HG02973 (cell line): Measurements from ENCODE around the gene SORCS2.
"Not testable (repeated sequence)": the region's sequence is repeated elsewhere in the genome, so short reads cannot be mapped to it uniquely, and the experiment has no call there.

ENCODE experiments used
- ATAC-seq: cut with Tn5 transposase; IDR thresholded peaks from one replicate; pipeline ENCODE4 v1.9.1; 2021; ENCODE audit warnings: moderate library complexity; ENCODE audit not compliant: unreplicated experiment

SORCS2 gene

DNA sequence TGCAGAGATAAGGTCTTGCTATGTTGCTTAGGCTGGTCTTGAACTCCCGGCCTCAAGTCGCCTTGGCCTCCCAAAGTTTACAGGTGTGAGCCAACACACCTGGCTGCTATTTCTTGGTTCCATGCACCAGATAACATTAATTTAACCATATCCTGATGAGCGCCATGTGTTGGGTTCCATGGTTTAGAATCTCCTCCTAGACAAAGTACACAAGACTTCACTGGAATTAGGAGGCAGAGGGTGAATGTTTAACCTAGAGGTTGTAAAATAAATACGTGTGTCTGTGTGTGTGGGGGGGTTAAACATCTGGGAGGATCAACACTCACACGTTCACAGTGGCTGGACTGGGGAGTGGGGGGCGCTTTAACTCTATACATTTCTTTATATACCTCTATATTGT lies 32.4 kb upstream of the SORCS2 start:
- no peak for ATAC-seq

DNA sequence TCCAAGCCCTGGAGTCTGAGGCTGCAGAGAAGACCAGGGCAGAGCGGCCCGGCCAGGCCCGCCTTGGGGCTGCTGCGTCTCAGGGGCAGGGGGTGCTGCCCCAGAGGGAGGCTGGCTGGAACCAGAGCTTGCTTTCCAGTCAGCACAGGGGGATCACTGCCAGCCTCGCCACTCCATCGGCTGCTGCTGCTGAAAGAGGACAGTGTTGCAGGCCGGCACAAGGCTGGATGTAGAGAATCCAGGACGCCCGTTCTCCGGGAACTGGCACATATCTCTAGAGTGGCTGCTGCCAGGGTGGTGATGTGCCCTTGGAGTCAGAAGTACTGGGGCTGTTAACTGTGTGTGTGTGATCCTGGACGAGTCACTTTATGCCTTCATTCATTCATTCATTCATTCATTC lies 31.9 kb upstream of the SORCS2 start:
- no peak for ATAC-seq

DNA sequence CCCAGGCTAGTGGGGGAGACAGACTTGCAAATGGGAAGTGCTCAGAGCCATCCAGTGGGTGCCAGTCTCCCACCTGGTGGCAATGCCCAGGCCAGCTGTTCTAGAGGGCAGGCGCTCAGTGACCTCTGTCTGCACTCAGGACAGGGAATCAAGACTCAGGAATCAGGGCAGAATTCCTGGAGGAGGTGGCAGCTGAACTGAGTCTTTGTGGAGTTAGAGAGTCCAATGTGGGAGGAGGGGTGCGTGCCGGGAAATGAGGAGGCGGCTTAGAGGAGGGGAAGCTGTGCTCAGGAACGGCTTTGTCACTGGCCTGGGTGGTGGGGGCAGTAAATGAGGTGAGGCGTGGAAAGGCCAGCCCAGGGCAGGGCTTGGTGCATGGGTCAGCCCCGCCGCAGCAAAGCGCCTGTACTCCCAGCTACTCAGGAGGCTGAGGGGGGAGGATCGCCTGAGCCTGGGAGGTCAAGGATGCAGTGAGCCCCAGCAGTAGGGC lies 31.3 kb upstream of the SORCS2 start:
- no peak for ATAC-seq

DNA sequence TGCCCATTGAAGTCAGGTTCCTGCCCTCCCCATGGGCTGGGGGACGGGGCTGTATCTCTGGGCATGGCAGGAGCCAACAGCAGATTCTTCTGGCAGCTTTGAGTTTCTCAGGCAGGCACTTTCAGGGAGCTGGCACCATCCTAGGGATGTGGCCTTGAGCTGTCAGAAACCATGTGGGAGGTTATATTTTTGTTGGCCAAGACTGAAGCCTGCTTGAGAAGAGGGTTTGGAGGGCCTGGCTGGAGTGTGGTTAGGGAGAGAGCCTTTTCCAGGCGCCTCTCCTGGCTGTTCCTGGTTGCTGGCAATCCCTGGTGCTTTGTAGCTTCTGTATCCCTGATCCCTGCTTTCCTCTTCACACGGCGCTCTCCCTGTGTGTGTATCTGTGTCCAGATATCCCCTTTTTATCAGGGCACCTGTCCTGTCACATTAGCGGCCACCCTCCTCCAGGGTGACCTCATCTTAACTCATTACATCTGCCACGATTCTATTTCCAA lies 30.6 kb upstream of the SORCS2 start:
- no peak for ATAC-seq

DNA sequence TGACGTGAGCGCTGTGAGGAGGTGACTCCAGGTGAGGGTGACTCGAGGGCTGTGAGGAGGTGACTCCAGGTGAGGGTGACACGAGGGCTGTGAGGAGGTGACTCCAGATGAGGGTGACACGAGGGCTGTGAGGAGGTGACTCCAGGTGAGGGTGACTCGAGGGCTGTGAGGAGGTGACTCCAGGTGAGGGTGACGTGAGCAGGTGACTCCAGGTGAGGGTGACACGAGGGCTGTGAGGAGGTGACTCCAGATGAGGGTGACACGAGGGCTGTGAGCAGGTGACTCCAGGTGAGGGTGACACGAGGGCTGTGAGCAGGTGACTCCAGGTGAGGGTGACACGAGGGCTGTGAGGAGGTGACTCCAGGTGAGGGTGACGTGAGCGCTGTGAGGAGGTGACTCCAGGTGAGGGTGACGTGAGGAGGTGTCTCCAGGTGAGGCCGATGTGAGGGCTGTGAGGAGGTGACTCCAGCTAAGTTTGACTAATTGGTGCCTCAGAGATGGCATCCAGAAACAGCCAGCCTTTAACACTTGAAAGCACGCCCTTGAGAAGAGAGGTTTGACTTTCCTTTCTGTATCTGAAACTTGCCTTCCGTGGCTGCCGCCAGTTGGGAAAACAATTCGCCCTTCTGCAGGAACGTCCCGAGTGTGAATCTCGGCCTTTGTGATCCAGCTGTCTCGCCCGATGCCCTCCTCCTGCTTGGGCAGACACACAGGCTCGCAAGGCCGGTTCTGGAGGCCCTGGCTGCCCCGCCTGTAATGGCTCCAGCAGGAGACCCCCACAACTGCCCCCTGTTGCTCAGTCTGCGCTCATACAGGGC lies 27.1 kb upstream of the SORCS2 start:
- not testable (repeated sequence) for ATAC-seq

DNA sequence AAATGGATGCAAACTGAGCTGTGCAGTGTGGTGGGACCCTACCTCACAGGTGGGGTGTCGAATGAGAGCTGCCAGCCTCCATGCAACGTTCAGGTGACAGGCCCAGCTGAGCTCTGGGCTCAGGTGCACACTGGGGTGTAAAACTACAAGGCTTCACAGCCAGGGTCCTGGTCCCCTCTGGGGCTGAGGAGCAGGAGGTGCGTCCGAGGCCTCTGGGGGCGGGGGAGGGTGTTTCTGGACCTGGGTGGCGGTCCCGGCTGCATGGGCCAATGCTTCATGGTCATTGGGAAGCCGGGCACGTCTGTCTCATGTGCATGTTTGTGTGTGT lies 26.5 kb upstream of the SORCS2 start:
- no peak for ATAC-seq

DNA sequence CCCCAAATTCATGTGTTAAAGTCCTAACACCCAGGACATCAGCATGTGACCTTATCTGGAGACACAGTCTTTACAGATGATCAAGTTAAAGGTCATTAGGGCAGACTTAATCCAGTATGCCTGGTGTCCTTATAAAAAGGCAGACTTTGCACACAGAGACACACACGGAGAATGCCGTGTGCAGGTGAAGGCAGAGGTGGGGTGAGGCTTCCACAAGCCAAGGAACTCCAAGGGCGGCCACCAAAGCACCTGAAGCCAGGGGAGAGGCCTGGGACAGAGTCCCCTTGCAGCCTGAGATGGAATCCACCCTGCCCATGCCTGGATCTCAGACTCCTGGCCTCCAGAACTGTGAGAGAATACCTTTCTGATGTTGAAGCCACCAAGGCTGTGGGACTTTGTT lies 26.1 kb upstream of the SORCS2 start:
- ATAC-seq = no peak

DNA sequence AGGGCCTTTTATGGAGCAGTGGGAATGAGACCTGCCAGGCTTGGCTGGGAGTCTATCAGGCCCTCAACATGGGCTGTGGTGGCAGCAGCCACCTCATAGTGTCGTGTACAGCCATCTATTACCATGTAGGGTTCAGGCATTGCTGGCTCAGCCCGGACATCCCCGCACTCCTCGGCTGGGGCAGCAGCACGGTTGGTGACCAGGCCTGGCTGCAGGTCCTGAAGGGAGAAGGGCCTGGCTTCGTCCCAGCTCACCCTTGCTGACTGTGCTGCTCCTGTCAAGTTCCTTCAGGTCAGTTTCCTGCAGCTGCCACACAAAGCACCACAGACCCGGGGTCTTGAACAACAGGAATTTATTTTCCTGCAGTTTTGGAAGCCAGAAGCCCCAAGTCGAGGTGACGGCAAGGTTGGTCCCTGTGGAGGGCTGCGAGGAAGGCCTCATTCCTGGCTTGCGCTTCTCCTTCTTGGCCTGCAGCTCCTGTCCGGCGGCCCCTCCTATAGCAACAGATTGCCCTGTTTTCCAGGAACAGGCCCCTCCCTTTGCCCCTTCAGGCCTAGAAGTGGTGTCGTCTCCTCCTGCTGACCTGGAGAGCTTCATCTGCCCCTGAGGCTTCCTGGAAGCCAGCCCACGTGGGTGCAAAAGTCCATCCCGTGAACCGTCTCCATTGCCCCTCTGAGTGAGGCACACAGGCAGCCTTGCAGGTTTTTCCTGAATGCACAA lies 25.2 kb upstream of the SORCS2 start:
- ATAC-seq = no peak

DNA sequence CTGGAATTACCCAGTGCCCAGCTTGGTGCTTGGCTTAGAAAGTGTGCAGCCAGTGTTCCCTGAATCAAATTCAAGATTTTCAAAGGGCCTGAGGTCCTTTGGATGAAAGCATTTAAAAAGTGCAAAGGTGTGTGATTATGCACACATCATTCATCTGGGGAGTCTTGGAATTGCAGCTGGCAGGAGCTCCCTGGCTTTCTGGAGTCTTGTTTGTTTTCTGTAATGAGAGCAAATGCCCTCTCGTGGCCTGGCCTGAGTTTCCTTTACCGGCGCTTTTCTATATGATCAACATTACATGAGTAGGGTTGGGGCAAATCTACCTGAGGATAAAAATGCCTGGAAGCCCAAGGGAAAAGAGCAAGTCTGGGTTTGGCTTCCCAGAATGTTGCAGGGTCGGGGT lies 24.6 kb upstream of the SORCS2 start:
- ATAC-seq = no peak

DNA sequence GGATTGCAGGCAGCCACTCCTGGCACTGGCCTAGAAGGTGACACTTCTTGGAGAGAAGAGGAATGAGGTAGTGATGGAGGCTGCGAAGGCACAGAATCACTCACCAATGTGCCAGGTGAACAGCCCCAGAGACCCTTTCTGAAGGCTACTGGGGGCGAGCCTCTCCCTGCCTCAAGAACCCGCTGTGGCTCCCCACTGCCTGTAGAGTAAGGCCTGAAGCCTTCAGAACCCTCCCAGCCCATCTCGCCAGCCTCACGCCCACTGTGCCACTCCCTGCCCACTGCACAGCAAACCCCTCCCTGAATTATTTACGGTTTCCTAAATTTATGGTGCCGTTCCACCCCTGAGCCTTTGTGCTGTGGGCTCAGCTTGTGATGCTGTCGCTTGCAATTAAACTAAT lies 24.2 kb upstream of the SORCS2 start:
- no peak for ATAC-seq

DNA sequence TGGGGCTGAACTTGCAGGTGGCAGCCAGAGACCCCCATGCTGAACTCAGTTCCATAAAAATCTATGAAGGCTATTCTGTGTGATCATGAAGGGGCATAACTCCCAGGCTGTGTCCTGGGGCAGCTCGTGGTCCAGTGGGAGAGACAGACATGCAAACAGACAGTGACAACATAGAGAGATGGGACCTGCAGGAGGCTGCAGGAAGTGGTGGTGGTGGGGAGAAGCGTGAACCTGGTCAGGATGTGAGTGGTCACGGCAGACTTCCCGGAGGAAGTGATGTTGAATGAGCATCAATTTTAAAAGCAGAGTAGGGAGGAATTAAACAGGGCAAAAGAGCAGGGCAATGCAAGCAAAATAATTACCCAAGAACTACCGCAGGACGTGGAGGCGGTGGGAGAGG lies 23.2 kb upstream of the SORCS2 start:
- no peak for ATAC-seq

DNA sequence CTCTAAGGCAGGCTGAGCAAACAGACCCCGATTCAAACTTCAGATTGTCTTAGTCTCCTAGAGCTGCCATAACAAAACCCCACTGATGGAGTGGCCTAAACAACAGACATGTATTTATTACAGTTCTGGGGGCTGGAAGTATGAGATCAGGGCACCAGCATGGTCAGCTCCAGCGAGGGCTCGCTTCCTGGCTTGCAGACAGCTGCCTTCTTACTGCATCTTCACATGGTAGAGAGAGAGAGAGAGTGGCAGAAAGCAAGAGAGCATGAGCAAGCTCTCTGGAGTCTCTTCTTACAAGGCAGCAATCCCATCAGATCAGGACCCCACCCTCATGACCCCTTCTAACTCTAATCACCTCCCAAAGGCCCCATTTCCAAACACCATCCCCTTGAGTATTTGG lies 22.3 kb upstream of the SORCS2 start:
- no peak for ATAC-seq

DNA sequence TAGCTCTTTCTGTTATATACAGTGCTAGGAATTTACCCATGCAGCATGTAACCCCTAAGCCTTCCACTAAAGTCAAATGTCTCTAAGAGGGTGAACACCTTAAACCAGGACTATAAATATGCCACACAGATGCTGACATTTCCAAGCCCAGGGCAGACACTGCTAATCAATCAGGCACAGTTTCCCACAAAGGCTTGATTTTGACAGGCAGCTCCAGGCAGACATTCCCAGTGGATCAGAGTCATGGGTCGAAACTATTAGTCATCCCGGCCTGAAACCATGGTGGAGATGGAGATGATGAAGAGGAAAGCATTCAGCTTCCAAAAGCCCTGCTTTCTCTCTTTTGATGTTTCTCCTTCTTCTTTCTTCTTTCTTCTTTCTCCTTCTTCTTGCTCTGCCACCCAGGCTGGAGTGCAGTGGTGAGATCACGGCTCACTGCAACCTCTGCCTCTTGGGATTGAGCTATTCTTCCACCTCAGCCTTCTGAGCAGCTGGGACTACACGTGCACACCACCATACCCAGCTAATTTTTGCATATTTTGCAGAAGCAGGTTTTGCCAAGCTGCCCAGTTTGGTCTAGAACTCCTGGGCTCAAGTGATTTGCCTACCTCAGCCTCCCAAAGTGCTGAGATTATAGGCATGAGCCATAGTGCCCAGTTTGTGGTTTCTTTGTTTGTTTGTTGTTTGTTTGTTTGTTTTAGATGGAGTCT lies 21.0 kb upstream of the SORCS2 start:
- ATAC-seq = no peak

DNA sequence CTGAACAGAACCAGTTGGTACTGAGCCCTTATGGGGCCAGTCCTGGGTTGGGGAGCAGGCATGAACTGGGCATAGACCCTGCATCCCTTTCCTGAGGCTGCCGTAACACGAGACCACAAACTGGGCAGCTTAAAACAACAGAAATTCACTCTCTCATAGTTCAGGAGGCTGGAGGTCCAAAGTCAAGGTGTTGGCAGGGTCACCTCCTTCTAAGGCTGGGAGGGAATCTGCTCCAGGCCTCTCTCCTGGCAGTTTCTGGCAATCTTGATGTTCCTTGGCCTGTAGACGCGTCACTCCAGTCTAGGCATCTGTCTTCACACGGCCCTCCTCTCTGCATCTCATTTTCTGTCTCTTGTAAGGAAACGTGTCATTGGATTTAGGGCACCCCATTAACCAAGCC lies 19.8 kb upstream of the SORCS2 start:
- no peak for ATAC-seq

DNA sequence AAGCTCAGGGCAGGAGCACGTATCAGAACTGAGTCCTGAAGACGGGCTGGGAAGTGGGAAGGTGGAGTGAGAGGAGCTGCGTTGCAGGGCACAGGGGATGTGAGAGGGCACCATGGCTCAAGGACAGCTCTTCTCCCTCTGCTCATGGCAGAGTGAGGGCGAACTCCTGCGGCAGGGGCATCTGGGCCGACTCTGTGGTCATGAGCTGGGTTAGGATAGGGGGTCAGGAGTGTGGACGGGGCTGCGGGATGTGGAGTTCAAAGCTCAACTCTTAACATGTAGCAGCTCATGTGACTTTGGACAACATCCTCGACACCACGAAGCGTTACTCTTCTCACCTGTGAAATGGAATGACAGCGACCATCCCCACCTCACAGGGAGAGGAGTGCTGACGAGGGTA lies 19.4 kb upstream of the SORCS2 start:
- no peak for ATAC-seq

DNA sequence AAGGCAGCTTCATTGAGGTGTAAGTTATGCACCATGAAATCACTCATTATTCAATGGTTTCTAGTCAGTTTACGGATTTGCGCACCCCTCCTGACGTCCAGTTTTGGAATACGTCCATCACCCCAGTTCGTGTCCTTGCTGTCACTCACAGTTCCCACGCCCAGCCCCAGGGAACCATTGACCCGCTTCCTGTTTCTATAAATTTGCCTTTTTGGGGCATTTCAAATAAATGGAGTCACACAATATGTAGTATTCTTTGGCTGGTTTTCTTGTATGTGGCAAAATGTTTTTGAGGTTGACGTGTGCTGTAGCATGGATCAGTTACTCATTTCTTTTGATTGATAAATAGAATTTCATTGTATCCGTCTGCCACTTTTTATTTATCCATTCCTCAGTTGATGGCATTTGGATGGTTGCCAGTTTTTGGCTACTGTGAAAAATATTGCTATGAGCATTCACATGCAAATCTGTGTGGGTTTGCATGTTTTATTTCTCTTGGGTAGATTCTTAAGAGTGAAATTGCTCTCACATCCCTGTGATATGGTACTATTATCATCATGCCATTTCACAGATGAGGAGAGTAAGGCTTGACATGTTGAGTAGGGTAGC lies 18.4 kb upstream of the SORCS2 start:
- no peak for ATAC-seq

DNA sequence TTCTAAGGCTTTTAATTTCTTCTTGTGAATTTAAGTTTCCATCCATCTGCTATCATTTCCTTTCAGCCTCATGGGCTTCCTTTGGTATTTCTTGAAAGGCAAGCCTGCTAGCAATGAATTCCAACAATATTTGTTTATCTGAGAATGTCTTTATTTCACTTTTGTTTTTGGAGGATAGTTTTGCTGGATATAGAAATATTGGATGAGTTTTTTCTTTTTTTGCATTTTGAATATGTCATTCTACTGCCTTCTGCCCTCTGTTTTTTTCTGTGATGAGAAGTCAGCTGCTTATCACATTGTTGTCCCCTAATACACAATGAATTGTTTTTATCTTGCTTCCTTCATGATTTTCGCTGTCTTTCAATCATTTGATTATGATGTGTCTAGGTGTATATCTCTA lies 13.2 kb upstream of the SORCS2 start:
- ATAC-seq = no peak

DNA sequence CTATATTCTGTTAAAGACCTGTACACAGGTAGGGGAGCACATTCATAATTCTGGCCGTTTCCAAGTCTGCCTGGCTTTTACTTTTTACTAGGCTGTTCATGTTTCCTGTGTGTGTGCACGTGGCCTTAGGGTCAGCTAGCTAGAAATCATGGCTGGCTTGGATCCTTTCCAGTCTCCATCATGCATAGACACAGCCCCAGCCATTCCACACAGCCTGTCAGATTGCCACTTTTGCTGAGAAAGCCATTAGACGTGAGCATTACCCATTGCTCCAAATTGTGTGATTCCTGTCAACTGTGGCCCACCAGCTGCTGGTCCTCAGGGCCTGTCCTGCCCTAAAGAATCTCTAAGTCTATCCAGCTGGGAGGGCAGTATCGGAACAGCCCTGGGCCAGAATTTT lies 11.4 kb upstream of the SORCS2 start:
- no peak for ATAC-seq

DNA sequence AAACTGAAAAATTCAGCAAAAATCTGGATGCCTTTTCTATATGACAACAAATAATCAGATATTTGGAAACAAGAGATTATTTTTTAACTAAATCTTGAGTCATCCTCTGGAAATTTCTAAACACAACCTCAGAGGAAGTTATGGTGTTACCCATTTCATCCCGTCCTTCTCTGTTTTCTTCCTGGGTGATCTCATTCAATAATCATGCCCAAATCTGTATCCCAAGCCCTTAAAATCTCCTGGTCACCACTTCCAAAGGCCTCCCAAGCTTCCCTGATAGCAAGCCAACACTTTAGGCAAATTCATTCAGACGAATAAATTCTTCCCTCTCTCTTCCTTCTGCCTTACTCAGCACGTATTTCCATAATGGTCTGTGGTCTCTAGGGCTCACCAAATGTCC lies 9.7 kb upstream of the SORCS2 start:
- ATAC-seq = no peak

DNA sequence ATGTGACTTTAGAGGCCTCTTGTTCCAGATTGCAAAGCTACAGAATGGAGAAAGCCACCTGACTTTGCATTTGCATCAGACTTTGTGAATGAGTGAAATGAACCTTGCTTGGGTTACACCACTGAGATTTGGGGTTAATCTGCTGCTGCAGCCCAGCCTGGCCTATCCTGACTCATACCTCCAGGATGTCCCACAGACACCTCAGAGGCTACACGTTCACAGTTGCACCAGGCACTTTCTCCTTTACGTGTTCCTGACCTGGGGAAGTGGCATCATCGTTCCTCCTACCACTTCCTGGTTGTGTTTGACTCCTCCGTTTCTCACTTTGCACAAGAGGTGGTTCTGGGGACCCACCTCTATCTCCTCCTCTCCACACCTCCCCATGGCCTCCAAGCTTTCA lies 9.2 kb upstream of the SORCS2 start:
- no peak for ATAC-seq

DNA sequence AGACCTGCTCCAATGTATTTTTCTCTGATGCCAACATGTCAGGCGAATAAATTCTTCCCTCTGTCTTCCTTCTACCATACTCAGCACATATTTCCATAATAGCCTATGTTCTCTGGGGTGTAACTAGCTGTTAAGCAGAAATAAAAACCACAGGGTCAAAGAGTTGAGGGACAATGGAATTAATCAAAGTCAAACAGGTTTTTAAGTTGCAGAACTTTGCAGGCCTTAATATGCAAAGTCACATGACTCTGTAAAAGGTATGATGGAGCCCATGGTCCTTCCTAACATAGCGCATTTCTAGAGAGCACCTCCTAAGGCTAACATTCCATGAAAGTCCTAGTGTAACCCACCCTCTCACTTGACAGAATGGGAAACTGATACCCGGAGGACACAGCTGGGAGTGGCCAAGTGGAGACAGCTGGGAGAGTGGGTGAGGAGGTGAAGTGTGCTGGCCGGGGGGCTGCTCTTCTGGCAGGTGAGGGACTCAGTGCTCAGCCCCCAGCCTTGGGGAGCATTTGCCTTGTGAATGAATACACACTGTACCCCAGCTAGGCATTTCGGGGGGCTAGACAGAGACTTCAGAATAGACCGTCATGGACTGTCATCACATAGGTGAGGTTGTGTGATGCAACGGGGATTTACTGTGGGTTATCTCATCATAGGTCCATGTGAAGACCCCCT lies 8.4 kb upstream of the SORCS2 start:
- ATAC-seq = no peak
